ENCODE results near the gene NUTM1. TPM values are rescaled to one million over a fixed set of nuclear protein-coding genes. Genes with fewer than 3 reads are reported as not detected.

Gene NUTM1
- polyA plus RNA-seq, 1 donor (not counting 4 experiments of a cell fraction or from before 2014, with no cell fraction given) = not detected

GRCh38 chr15:34327906-34328305, 15.2 kb upstream of the NUTM1 start:
- TF ChIP-seq CTCF (optimal IDR thresholded peaks at IDR 0.05 in 1 of 3, IDR thresholded peaks at IDR 0.05 in 1 of 3, conservative IDR thresholded peaks at IDR 0.05 in 1 of 3; ENCODE audit: extremely low read depth in 1 of 3, insufficient read depth in 2 of 3, low read length in 3 of 3) = no peak
- no peak for TF ChIP-seq EZH2 (IDR thresholded peaks at IDR 0.05; ENCODE audit: low read length)
- dilution Hi-C loops (cut with MboI; ENCODE audit: extremely low pct_ligation_motif_present, low sequenced_read_pairs) = no loop called here
- Histone ChIP-seq H3K4me1 (ENCODE audit: control insufficient read depth, extremely low read depth, insufficient read depth, low read length) (no peaks in the 10 kb centered on the region), H3K9me1 (ENCODE audit: control insufficient read depth, extremely low read depth, insufficient read depth, low read length) (no peaks in the 10 kb centered on the region), H4K20me1 (ENCODE audit: control insufficient read depth, extremely low read depth, insufficient read depth, low read length) (no peaks in the 10 kb centered on the region), H3K27ac (ENCODE audit: control insufficient read depth, insufficient read depth, low read length) (no peak overlapping the region), H3K9ac (ENCODE audit: control insufficient read depth, extremely low read depth, insufficient read depth, low read length) (no peak overlapping the region), H3K79me2 (ENCODE audit: control insufficient read depth, insufficient read depth, low read length) (no peaks in the 10 kb centered on the region), H3K36me3 (ENCODE audit: control insufficient read depth in 2 of 2, extremely low read depth in 1 of 2, insufficient read depth in 2 of 2, low read length in 2 of 2) (no peaks in the 10 kb centered on the region), H3K9me3 (ENCODE audit: control insufficient read depth, low read depth, low read length) (no peaks in the 10 kb centered on the region), H2AFZ (ENCODE audit: control insufficient read depth, low read length) (no peak overlapping the region), H3K4me3 (ENCODE audit: control insufficient read depth in 2 of 3, extremely low read depth in 1 of 3, insufficient read depth in 2 of 3, low read depth in 1 of 3, low read length in 3 of 3) (no peak overlapping the region), H3K27me3 (ENCODE audit: control insufficient read depth, extremely low read depth, insufficient read depth, low read length) (no peaks in the 10 kb centered on the region), H3K4me2 (ENCODE audit: control insufficient read depth, extremely low read depth, insufficient read depth, low read depth, low read length) (no peak overlapping the region)
- FAIRE-seq (no peak), DNase-seq (ENCODE audit: low read depth, low spot score) (no peak)

- FAIRE-seq (no peak), DNase-seq (ENCODE audit: low read depth, low spot score) (no peak)
- H3K9me3 ChIP-seq (ENCODE audit: control insufficient read depth, low read depth, low read length) = no peaks in the 10 kb centered on the region
Measured at GRCh38 chr15:34329006-34329405, 14.1 kb upstream of the NUTM1 start.

More at GRCh38 chr15:34329006-34329405, 14.1 kb upstream of the NUTM1 start:
- Histone ChIP-seq H3K36me3 (ENCODE audit: control insufficient read depth in 2 of 2, extremely low read depth in 1 of 2, insufficient read depth in 2 of 2, low read length in 2 of 2) (no peaks in the 10 kb centered on the region), H3K9me1 (ENCODE audit: control insufficient read depth, extremely low read depth, insufficient read depth, low read length) (no peaks in the 10 kb centered on the region), H3K4me3 (ENCODE audit: control insufficient read depth in 2 of 3, extremely low read depth in 1 of 3, insufficient read depth in 2 of 3, low read depth in 1 of 3, low read length in 3 of 3) (no peak overlapping the region), H3K4me2 (ENCODE audit: control insufficient read depth, extremely low read depth, insufficient read depth, low read depth, low read length) (no peak overlapping the region), H3K27me3 (ENCODE audit: control insufficient read depth, extremely low read depth, insufficient read depth, low read length) (no peaks in the 10 kb centered on the region), H2AFZ (ENCODE audit: control insufficient read depth, low read length) (no peak overlapping the region), H3K9ac (ENCODE audit: control insufficient read depth, extremely low read depth, insufficient read depth, low read length) (no peak overlapping the region), H3K79me2 (ENCODE audit: control insufficient read depth, insufficient read depth, low read length) (no peaks in the 10 kb centered on the region), H3K4me1 (ENCODE audit: control insufficient read depth, extremely low read depth, insufficient read depth, low read length) (no peaks in the 10 kb centered on the region), H4K20me1 (ENCODE audit: control insufficient read depth, extremely low read depth, insufficient read depth, low read length) (no peaks in the 10 kb centered on the region), H3K27ac (ENCODE audit: control insufficient read depth, insufficient read depth, low read length) (no peak overlapping the region)
- TF ChIP-seq EZH2 (IDR thresholded peaks at IDR 0.05; ENCODE audit: low read length) = no peak
- TF ChIP-seq CTCF (optimal IDR thresholded peaks at IDR 0.05 in 1 of 3, IDR thresholded peaks at IDR 0.05 in 1 of 3, conservative IDR thresholded peaks at IDR 0.05 in 1 of 3; ENCODE audit: extremely low read depth in 1 of 3, insufficient read depth in 2 of 3, low read length in 3 of 3) = no peak
- dilution Hi-C loops (cut with MboI; ENCODE audit: extremely low pct_ligation_motif_present, low sequenced_read_pairs) = no loop called here

Data from keratinocyte (primary cell).